Right renal cortex interstitium (tissue), 3 donors: ENCODE results near the gene LRRN4. TPM values are rescaled to one million over a fixed set of nuclear protein-coding genes. Genes with fewer than 3 reads are reported as not detected.
A peak's percentile ranks its signal among the peaks of the same experiment; 100 is the strongest.

Experiments
- DNase-seq, 3 donors: peaks; one replicate each; pipeline ENCODE4 v3.0.0-alpha.2; 2013; ENCODE audit warnings: low read depth in 3 of 3, low spot score in 2 of 3
- polyA plus RNA-seq, 3 donors: library from polyadenylated mRNA; unstranded; fragments of 120-200 nt; gene quantifications; one replicate each; pipeline ENCODE4 v1.2.1, GENCODE V29; 2013; ENCODE audit not compliant: insufficient read length in 3 of 3

The LRRN4 gene
- polyA plus RNA-seq = 10 to 100 TPM in 2 of 3 donors, 1 to 10 TPM in 1; 9.8 to 11.7 (median 10.9) TPM

DNA sequence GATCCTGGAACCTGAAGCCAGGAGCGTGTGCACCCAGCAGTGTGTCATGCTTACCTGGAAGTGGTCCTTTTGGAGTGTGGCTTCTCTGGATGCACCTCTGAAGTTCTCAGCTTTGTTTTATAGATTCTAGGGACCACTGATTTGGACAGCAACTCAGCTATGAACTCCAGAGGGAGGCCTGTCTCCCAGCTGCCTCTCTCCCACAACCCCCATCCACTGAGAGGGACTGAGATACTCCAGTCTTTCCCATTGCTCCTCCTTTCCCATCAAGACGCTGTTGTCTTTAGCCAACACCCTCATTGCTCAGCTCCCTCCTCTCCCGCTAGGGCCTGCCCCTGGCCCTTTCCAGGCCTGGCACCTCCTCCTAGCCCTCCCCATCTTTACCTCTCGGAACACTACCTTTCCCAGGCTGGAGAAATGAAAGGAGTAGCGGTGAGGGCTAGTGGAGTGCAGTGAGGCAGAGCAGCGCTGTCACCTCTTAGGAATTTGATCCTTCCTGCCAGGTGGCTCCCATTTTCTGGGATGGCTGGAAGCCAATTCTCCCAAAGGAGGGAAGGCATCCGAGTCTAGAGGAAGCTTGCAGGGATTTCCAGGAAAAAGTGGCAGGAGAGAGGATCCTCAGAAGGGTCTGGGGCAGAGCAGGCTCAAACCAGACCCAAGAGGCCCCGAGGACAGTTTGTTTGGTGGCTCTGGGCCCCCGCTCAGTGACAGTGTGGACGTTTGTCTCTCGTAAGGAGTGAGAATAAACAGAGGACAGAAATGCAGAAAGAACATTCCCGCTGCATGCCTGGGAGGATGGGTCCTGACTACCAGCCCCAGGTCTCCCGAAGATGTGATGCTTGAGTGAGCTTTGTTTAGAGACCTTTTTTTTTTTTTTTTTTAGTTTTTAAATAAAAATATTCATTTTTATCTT is at the start of gene LRRN4:
Gene LRRN4 (minus strand): TSS at position 285 of the 913 bp plus-strand sequence. CDS start 1,261 bp downstream, outside the sequence.
- DNase-seq = peak; percentile 64 to 81 (median 69)

DNA sequence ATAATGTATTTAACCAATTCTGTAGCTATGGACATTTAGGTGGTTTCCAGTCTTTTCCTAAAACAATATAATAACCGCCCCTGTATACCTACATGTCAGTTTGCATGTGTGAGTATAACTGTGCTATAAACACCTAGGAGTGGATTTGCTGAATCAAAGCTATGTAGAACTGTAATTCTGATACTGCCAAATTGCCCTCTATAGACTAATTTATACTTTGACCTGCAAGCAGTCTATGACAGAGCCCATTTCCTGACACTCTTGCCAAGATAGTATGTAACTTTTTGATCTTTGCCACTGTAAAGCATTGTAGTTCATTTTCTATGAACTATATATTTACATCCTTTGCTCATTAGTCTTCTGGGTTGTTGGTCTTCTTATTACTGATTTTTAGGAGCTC is 49.4 kb upstream of the LRRN4 start:
- no peak for DNase-seq

DNA sequence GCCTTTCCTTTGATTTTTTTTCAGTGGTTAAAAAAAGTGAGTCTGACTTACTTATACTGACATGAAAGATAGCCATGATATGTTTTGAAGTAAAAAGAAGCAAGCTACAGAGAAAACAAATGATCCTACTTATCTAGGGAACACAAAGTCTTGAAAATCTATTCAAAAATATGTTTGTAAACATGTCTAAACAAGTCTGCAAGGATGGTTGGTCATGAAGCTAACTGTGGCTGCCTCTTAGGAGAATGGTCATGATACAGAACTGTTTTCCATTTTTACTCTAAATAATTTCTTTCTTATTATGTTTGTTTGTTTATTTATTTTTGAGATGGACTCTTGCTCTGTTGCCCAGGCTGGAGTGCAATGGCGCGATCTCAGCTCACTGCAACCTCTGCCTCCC is 47.5 kb upstream of the LRRN4 start:
- no peak for DNase-seq

DNA sequence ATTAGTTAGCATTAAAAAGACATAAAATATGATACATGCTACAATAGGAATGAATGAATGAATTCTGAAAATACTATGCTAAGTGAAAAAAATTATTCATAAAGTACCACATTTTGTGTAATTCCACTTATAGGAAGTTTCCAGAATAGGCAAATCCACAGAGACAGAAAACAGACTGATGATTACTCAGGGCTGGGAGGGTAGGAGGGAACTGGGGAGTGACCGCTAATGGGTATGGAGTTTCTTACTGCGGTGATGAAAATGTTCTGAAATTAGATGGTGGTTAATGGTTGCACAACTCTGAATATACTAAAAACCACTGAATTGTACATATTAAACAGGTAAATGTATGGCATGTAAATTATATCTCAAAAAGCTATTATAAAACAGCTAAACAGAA is 46.4 kb upstream of the LRRN4 start:
- no peak for DNase-seq

DNA sequence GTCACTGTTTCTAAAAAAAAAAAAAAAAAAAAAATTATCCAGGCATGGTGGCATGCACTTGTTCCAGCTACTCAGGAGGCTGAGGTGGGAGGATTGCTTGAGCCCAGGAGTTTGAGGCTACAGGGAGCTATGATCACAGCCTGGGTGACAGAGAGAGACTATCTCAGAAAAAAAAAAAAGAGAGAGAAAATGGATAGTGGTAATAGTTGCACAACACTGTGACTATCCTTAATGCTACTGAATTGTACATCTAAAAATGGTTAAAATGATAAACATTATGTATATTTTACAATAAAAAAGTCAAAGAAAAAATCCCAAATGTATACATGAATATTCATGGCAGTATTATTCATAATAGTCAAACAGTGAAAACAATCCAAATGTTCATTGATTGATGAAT is 46.0 kb upstream of the LRRN4 start:
- no peak for DNase-seq

DNA sequence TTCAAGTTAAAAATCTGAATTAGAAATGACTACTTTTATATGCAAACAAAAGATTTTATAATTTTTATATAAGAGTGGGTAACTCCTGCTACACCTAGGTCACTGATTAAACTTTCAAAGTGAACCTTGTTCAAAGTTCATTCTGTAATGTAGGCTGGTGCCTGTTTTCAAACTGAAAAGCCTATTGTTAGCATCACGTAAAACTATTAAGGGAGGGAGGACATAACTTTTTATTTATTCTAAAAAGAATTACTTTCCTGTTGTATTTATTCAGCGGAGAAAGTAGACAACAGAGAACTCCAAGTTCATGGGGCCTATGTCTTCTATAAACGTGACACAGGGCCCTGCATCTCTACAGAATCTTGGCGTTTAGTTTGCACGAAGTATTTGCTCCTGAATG is 41.5 kb upstream of the LRRN4 start:
- no peak for DNase-seq

DNA sequence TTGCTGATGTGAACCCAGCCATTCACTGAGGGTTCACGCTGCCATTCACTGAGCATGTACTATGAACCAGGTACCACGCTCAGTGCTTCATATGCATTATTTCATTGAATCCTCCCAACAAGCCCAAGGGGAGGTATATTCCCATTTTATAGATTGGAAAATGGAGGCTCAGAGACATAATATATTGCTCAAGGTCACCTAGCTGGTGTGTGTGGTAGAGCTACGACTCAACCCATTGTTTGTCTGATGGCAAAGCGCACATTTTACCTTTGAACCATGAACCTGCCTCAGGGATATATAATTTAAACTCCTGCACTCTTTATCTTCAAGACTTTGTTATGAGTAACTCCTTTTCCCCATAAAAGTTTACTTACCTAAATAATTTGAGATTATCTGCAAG is 40.7 kb upstream of the LRRN4 start:
- no peak for DNase-seq

DNA sequence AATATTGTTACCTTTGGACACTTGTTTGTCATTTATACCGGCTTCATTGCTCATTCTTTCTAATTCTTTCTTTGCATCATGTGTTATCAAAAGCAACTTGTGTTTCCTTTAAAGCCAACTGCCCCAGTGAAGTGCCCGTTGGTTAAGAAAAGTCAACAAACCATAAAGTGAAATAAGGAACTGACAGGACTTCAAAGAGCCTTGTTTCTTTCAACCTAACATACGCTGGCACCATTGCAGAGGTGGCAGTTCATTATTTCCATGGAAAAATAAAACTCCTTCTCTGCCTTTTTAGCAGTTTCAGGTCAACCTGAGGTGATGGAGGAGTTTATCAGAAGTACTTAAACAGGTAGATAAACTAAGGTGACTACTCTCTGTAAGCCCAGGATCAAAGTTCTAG is 40.2 kb upstream of the LRRN4 start:
- no peak for DNase-seq

DNA sequence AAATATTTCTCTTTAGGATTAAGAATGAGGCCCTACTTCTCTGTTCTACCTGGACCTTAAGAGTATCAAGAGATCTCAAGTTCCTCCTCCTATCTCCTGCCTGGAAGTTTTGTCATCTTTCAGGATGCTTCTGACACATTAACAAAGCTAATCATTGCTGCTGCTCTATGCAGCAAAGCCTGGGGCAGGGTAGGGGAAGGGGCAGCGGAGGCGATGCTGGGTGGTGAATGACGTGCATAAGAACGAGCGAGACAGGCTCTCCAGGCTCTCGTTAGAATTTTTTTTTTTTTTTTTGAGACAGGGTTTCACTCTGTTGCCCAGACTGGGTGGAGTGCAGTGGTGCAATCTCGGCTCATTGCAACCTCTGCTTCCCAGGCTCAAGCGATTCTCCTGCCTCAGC is 37.8 kb upstream of the LRRN4 start:
- DNase-seq = no peak

DNA sequence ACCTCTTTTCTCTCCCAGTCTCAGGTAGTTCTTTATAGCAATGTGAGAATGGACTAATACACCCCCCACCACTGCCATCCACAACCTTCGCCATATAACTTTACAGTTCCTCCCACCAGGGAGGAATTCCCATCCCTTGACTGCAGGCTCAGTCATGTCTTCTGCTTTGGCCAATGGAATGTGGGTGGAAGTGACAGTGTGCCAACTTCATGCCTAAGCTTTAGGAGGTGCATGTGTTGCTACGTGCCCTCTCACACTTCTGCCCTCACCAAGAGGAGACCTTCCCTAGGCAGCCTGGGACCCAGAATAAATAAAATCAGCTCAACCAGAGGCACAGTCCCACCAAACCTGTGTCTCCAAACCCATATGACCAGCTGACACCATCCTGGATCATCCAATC is 33.0 kb upstream of the LRRN4 start:
- DNase-seq = no peak

DNA sequence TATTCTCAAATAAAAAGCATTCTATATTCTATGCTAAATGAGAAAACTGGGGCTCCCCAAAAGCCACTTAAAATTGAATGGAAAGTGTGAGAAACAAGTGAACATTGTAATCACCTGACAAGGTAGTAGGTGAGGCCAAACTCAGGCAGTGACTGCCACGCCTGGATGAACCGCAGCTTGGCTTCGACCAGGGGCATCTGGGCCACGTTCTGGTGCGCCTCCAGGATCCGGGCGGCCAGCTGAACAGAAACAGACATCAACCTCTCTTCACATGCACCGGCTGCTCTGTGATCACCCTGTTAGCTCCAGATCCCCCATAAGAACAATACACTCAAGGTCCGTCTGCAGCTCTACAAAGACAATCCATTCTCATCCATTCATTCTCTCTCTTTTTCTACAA is 30.1 kb upstream of the LRRN4 start:
- no peak for DNase-seq

DNA sequence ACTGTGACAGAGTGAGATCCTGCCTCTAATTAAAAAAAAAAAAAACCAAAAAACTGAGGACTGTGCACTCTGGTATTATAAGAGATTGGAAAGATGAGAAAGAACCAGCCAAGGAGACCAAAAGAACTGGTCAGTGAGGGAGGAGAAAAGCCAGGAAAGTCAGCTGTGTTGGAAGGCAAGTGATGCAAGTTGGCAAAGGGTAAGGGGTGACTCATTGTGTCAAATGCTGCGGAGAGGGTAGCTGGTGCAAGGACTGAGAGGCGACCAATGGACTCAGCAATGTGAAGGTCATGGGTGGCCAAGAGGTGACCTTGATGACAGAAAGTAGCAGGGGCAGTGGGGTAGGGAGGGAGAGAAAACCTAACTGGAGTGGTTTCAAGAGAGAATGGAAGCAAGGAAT is 27.4 kb upstream of the LRRN4 start:
- no peak for DNase-seq

DNA sequence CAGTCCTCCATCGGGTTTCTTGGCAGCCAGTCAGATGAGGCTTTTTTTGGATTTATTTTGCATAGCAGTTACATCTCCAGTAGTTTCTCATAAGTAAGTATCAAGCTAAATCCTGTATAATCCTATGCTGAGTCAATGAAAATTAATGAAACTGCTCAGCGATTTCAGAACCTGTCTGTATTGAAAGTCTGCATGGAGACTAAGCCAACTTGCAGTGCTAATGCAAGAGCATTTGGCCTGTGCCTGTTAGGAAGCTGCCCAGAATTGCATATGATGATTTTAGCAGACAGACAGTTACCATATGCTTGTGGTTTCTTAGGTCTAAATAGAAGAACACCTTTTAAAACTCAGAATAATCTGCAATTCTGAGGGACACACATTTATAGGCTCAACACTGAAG is 25.2 kb upstream of the LRRN4 start:
- no peak for DNase-seq

DNA sequence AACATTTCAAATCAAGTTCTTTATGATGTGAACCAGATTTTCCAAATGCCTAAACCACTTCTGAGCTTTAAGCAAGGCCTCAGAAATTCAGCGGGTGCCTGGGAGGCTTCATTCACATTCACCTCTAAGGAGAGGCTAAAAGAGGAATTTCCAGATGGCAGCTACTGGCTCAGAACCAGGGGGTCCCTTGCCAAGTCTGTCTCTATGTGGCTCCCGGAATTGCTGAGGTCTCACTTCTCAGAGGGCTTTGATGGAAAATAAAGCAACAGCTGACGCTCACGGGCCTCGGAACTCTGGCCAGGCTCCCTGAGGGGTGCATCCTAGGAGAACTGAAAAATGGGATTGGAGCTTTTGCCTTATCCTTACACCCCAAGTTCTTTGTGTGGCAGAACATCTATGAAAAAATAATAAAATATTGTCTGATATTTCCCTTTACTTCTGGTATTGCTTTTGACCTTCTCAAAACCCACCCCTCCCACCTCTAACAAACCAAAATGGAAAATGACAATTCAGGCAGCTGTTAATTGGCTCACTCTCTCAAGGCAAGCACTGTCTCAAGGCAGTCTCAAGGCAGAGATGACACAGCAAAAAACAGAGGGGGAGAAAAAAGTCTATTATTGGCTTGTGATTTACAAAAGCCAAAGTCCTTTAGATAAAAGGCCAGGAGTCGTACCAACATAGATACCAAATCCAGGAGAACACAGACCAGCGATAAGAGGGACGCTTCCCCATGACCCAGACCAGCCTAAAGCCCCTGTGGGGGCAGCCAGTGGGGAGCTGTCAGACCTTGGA is 21.8 kb upstream of the LRRN4 start:
- DNase-seq = no peak

DNA sequence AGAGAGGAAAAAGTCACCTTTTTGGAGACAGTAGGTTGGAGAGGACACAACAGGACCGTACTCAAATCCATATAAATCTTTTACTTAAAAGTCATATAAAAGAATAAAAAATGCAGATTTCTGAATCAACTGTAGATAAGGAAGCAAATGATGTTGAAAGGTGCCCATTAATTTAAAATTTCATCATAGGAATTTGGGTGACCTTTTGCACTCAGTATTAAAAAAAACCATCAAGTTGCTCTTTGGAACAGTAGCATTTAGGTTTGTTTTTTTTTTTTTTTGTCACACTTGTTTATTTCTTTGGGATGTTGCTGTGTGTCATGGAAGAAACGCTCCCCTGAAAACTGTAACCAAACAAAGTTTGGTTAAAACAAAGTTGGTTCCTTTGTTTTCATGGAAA is 20.9 kb upstream of the LRRN4 start:
- no peak for DNase-seq

DNA sequence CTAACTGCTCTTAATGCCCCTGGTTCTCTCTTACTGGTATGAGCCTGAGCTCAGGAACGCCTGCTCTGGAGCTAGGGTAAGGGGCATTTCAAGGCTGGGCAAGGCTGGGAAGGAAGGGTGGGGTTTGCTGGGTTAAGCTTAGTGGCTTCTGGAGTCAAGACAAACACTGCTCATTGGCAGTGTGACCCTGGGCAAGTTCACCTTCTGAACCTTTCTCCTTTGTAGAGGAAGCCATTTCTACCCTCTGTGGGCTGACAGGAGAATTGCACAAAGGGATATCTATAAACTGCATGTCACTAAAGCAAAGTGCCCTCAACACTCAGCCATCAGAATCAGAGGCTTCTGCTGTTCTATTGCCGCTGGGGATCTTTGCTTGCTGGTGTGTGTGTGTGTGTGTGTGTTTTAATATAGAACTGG is 20.3 kb upstream of the LRRN4 start:
- DNase-seq = no peak

DNA sequence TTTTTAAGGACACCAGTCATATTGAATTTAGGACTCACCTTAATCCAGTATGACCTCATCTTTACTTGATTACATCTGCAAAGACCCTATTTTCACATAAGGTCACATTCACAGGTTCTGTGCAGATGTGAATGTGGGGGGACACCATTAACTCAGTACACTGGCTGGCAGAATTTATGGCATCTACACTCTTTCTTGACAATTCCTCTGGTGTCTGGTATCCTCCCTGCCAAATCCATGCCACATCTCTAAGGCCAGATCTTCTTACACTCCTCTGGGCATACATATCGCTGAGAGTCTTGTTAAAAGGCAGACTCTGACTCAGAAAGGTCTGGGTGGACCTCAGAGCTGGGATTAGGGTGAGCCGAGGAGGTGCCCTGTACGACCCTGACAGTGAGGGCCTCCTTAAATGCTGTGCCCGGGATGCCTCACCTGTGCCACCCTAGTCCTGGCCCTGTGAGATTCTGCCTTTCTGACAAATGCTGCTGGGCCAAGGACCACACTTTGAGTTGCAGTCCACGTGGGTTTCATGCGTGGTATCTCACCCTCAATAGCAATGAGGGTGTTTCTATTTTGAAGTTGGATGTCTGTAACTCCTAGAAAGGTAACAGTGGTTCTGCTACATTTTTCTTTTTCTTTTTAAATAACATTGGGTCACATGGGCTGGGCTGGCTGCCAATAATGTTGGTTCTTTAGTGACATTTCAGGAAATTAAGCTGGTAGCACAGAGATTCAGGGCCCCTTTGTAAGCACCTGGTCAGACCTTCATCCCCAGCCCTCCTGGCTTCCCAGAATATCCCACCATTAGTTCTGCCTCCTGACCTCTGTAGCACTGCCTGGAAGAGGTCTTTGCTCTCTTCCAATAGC is 17.2 kb upstream of the LRRN4 start:
- no peak for DNase-seq

DNA sequence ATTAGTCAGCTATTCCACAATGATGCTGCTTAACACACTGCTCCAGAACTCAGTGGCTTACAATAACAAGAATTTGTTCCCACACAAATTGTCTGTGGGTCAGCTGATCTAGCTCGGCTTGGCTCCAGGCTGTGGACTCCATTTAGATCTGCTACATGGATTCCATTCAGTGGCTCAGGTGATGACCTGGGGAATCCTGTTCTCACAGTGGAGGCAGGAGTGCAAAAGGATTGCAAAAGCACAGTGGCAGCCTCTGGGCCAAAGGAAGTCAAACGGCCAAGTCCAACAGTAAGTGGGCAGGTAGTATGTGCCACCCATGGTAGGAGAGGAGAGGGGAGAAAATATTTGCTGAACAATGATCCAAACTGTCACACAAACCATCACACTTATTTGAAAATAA is 15.8 kb upstream of the LRRN4 start:
- no peak for DNase-seq

DNA sequence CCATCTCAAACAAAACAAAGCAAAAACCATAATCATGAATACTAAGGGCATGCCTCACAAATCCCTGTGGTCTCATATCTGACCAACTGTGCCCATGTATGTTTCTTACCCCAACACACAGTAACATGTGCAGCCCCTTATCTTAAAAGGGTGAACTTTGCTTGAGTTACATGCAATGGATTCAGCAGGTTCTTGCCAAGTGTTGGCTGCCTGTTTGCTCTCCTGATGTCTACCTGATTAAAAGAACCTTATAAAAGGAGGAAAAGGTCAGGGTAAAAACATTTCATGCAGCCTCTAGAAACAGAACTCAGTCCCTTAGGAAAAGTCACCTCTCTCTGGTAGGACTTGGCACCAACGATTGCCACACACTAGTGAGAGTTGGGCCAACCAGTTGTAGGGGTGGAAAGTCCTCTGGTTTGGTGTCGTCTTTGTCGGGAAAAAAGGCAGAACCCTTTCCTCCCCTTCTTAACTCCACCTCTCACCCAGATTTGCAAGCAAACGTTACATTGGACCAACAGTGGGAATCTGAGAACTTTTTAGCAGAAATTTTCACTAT is 14.0 kb upstream of the LRRN4 start:
- no peak for DNase-seq

DNA sequence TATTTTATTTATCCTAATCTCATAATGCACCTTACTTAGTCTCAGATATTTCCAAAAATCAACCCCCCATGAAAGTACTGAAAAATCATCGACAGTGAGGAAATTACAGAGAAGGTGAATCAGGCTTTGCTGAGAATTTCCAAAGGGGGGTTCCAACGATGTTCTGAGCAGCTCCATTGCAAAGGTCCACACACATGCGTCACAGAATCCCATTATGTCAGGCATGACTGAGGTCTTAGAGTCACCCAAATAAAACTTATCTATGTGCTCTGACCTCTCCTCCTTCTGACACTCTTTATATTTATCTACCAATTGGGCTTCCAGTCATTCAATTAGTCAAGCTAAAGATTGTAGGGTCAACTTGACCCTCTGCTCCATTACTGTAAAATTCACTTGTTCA is 12.7 kb upstream of the LRRN4 start:
- no peak for DNase-seq

DNA sequence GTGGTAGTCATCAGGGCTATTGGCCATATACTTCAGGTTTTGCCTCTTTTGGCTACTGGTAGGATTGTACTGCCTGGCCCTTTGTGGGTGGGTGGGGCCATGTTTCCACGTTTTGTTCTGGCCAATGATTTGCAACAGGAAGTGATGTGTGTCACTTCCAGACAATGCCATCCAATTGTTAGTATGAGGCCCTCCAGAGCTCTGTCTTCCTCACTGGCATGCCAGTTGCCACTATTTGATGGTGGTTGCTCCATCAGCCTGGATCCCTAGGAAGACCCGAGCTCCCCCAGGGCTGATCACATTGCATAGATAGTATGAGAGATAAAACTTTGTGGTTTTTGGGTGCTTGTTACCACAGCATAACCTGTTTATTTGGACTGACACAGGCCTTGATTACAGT is 7.7 kb upstream of the LRRN4 start:
- no peak for DNase-seq
